Panc1 (cell line): Measurements from ENCODE around the gene ST8SIA6. TPM values are rescaled to one million over a fixed set of nuclear protein-coding genes. Genes with fewer than 3 reads are reported as not detected.

Source experiments
- ATAC-seq: fragments of 200-7000 bp; cut with Tn5 transposase; 2 replicates; pipeline ENCODE4 v1.9.1; 2020; ENCODE audit warnings: mild to moderate bottlenecking, moderate library complexity
- BruUV-seq: library from RNA; stranded (reverse); fragments of 400-500 nt; replicated peaks from 2 replicates; lab custom pipeline; 2021; lab: Mats Ljungman, UMichigan
- CTCF ChIA-PET: fragments of 300-600 bp; sonication (Branson Sonifier 250); formaldehyde crosslinking; loops from one replicate; lab custom pipeline; 2022; ENCODE audit warnings: antibody characterized with exemption; lab: Charles Lee
- POLR2A ChIA-PET: fragments of 300-600 bp; sonication (Branson Sonifier 250); formaldehyde crosslinking; loops from one replicate; lab custom pipeline; 2022; ENCODE audit warnings: antibody characterized with exemption; lab: Charles Lee
- DNase-seq: peaks from one replicate; pipeline ENCODE4 v3.0.0-alpha.2; 2010; ENCODE audit warnings: low read depth, low spot score
- H3K27ac ChIP-seq: 2 replicates; pipeline ENCODE4 v1.5.1; 2011; ENCODE audit warnings: mild to moderate bottlenecking, low read length, inconsistent platforms
- H3K27me3 ChIP-seq: fragments of 200-500 bp; sonication (Bioruptor generic); 2 replicates; pipeline ENCODE4 v1.6.0; 2014; ENCODE audit warnings: low read length, inconsistent platforms; ENCODE audit not compliant: control insufficient read depth, insufficient read depth
- H3K36me3 ChIP-seq: fragments of 200-500 bp; sonication (Bioruptor generic); 2 replicates; pipeline ENCODE4 v1.5.1; 2014; ENCODE audit warnings: inconsistent platforms, mild to moderate bottlenecking, low read length, moderate library complexity; ENCODE audit not compliant: control insufficient read depth, insufficient read depth
- H3K4me1 ChIP-seq: 2 replicates; pipeline ENCODE4 v1.5.1; 2011; ENCODE audit warnings: inconsistent platforms, mild to moderate bottlenecking, low read length, moderate library complexity; ENCODE audit not compliant: control insufficient read depth, insufficient read depth
- H3K4me3 ChIP-seq, 2 experiments: 2 replicates each; pipeline ENCODE4 v1.5.1; 2011 to 2012; ENCODE audit warnings: low read depth in 2 of 2, low read length in 2 of 2, mild to moderate bottlenecking in 2 of 2, inconsistent platforms in 1 of 2, moderate library complexity in 1 of 2
- H3K9me3 ChIP-seq: fragments of 200-500 bp; sonication (Bioruptor generic); 2 replicates; pipeline ENCODE4 v1.5.1; 2014; ENCODE audit warnings: low read depth, mild to moderate bottlenecking, inconsistent platforms, low read length, moderate library complexity; ENCODE audit not compliant: control insufficient read depth, insufficient read depth
- CTCF ChIP-seq: fragments of 450-650 bp; IDR thresholded peaks from 2 replicates; pipeline ENCODE4 v1.5.1; 2017; ENCODE audit warnings: mild to moderate bottlenecking
- POLR2AphosphoS5 ChIP-seq: IDR thresholded peaks from 2 replicates; pipeline ENCODE4 v1.6.1; 2012; ENCODE audit warnings: mild to moderate bottlenecking, low read depth, low read length, moderate library complexity
- SIN3A ChIP-seq: IDR thresholded peaks from 2 replicates; pipeline ENCODE4 v1.6.1; 2012; ENCODE audit warnings: low read depth, mild to moderate bottlenecking, low read length, moderate library complexity, borderline replicate concordance; ENCODE audit not compliant: insufficient read depth
- TCF7L2 ChIP-seq: IDR thresholded peaks from 2 replicates; pipeline ENCODE4 v1.6.1; 2011; ENCODE audit warnings: mild to moderate bottlenecking, low read depth, low read length, inconsistent platforms
- in situ Hi-C: cut with HindIII; loops from 2 replicates; pipeline ENCODE4 v1.10.0; 2016; ENCODE audit warnings: low sequenced_read_pairs, low pct_unique_long_range_greater_than_20kb
- intact Hi-C: fragments of 100-400 bp; cut with micrococcal nuclease; formaldehyde crosslinking; loops from one replicate; pipeline ENCODE4 v1.10.0; 2022; ENCODE audit not compliant: unreplicated experiment
- total RNA-seq: library from RNA; stranded (reverse); gene quantifications from one replicate; pipeline ENCODE4 v1.2.1, GENCODE V29; 2021; ENCODE audit not compliant: unreplicated experiment
- TF ChIP-seq, protein P1 (sequence below), 2 experiments: IDR thresholded peaks; 2 replicates each; pipeline ENCODE4 v1.6.1; 2011 to 2012; ENCODE audit warnings: low read depth in 2 of 2, control low read depth in 1 of 2, low read length in 1 of 2, mild to moderate bottlenecking in 1 of 2, moderate library complexity in 1 of 2; ENCODE audit not compliant: insufficient read depth in 1 of 2

Gene ST8SIA6
- total RNA-seq, 1 experiment from 2014 or later, result 0.82 TPM

DNA sequence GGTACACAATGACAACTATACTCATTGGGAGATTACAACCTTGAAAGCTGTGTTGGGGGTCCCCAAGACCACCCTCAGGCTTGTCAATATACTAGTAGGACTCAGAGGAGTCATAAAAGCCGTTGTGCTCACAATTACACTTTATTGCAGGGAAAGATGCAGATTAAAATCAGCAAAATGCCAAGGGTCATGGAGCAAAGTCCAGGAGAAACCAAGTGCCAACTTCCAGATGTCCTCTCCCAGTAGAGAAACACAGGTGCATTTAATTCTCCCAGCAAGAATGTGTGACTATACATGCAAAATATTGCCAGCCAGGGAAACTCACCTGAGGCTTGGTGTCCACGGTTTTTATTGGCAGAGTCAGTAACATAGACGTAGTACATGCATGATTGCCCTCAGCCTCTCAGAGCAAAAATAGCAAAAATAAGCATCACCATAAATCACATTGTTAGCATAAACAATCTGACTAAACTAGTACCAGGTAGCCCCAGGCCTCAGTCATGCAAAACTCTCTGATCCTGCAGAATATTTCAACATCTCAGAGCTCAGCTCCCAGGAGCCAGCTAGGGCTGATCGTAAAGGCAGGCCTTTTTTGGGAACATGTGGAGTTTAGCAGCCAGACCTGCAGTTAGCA lies 175.7 kb downstream of the ST8SIA6 start:
- POLR2A ChIA-PET, result no interaction called here
- CTCF ChIA-PET, result no interaction called here

DNA sequence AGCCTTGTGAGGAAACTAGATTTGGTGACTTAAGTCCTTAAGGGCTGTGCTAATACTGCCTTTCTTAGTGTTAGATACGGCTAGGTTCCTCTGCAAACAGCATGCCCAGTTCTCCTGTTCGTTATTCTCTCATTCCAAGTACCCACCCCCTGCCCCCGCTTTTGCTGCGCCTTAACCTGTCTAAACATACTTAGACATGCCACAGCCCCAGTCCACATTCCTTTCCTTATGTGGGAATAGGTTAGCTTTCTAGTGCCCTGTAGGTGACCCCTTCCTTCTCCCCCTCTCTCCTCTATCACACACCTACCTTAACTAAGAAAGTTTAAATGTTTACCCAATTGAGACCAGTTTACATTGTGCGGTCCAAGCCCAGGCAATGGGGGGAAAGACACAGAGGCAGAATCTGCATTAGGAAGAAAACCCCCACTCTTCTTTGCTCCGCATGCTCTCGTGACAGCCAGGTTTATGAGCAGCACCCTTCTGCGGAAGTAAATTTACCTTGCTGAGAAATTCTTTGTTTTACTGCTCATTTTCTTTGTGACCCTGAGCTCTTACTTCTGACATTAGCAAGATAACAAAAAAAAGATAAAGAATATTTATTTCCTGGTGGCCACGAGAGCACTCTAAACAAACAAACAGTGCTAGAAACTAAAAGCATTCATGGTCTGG lies 177.5 kb downstream of the ST8SIA6 start:
- ChIA-PET CTCF (no interaction called here), POLR2A (no interaction called here)
- Histone ChIP-seq H3K9me3 (no peaks in the 10 kb centered on the region; the same call in 1 of the 2 replicates), H3K36me3 (no peaks in the 10 kb centered on the region), H3K4me1 (no peaks in the 10 kb centered on the region), H3K4me3 (no peak overlapping the region), H3K27ac (peak overlapping the region; percentile 12; the same call in 1 of the 2 replicates), H3K27me3 (no peaks in the 10 kb centered on the region)
- intact Hi-C loops (no loop called here), in situ Hi-C loops (no loop called here)
- DNase-seq (no peak), ATAC-seq (no peak)
- TF ChIP-seq TCF7L2 (no peak), SIN3A (no peak), CTCF (no peak), POLR2AphosphoS5 (no peak)
- TF ChIP-seq, protein P1, sequence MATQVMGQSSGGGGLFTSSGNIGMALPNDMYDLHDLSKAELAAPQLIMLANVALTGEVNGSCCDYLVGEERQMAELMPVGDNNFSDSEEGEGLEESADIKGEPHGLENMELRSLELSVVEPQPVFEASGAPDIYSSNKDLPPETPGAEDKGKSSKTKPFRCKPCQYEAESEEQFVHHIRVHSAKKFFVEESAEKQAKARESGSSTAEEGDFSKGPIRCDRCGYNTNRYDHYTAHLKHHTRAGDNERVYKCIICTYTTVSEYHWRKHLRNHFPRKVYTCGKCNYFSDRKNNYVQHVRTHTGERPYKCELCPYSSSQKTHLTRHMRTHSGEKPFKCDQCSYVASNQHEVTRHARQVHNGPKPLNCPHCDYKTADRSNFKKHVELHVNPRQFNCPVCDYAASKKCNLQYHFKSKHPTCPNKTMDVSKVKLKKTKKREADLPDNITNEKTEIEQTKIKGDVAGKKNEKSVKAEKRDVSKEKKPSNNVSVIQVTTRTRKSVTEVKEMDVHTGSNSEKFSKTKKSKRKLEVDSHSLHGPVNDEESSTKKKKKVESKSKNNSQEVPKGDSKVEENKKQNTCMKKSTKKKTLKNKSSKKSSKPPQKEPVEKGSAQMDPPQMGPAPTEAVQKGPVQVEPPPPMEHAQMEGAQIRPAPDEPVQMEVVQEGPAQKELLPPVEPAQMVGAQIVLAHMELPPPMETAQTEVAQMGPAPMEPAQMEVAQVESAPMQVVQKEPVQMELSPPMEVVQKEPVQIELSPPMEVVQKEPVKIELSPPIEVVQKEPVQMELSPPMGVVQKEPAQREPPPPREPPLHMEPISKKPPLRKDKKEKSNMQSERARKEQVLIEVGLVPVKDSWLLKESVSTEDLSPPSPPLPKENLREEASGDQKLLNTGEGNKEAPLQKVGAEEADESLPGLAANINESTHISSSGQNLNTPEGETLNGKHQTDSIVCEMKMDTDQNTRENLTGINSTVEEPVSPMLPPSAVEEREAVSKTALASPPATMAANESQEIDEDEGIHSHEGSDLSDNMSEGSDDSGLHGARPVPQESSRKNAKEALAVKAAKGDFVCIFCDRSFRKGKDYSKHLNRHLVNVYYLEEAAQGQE (IDR thresholded peaks at IDR 0.05; ENCODE audit: insufficient read depth in 1 of 2, low read depth in 2 of 2, low read length in 1 of 2), result no peak
- no TSS peak for BruUV-seq

More for the DNA sequence above, 175.7 kb downstream of the ST8SIA6 start:
- in situ Hi-C loops, result no loop called here
- BruUV-seq, result no TSS peak
- intact Hi-C loops, result no loop called here
- Histone ChIP-seq H3K36me3 (no peaks in the 10 kb centered on the region), H3K4me3 (no peak overlapping the region), H3K4me1 (no peaks in the 10 kb centered on the region), H3K9me3 (no peaks in the 10 kb centered on the region; the same call in 1 of the 2 replicates), H3K27me3 (no peaks in the 10 kb centered on the region), H3K27ac (no peak overlapping the region)
- ATAC-seq (no peak; the same call in 1 of the 2 replicates), DNase-seq (no peak)
- TF ChIP-seq SIN3A, result no peak
- TF ChIP-seq POLR2AphosphoS5, result no peak
- TF ChIP-seq TCF7L2, result peak; percentile 67; the same call in 1 of the 2 replicates
- TF ChIP-seq CTCF, result no peak
